Esophagus squamous epithelium (tissue), 5 donors: ENCODE measurements around the gene RASAL2. TPM values are rescaled to one million over a fixed set of nuclear protein-coding genes. Genes with fewer than 3 reads are reported as not detected.

Source experiments
- DNase-seq: peaks from one replicate; lab custom pipeline; 2025; lab: John Stamatoyannopoulos, UW
- H3K27ac ChIP-seq, 4 donors: fragments of 200-600 bp; sonication (generic); one replicate each; pipeline ENCODE4 v1.5.1; 2016 to 2019; ENCODE audit warnings: mild to moderate bottlenecking in 1 of 4
- H3K27me3 ChIP-seq, 4 donors: fragments of 200-600 bp; sonication (generic); 1 replicate in 3 of 4; 2 replicates in 1 of 4; pipeline versions ENCODE4 v1.5.1 to v1.6.0; 2017 to 2021; ENCODE audit warnings: antibody characterized with exemption in 1 of 4
- H3K36me3 ChIP-seq, 3 donors: fragments of 200-600 bp; sonication (generic); one replicate each; pipeline ENCODE4 v1.5.1; 2016 to 2019
- H3K4me1 ChIP-seq, 3 donors: fragments of 200-600 bp; sonication (generic); one replicate each; pipeline ENCODE4 v1.5.1; 2017 to 2019
- H3K4me3 ChIP-seq, 4 donors: fragments of 200-600 bp; sonication (generic); 1 replicate in 3 of 4; 2 replicates in 1 of 4; pipeline ENCODE4 v1.5.1; 2016 to 2019; ENCODE audit warnings: mild to moderate bottlenecking in 2 of 4, moderate library complexity in 1 of 4
- H3K9me3 ChIP-seq, 3 donors: fragments of 200-600 bp; sonication (generic); one replicate each; pipeline ENCODE4 v1.5.1; 2016 to 2019
- POLR2A ChIP-seq, 4 donors: fragments of 450-650 bp; IDR thresholded peaks; one replicate each; pipeline ENCODE4 v1.6.1; 2017; ENCODE audit warnings: antibody characterized with exemption in 4 of 4, mild to moderate bottlenecking in 4 of 4, moderate library complexity in 3 of 4
- WGBS, 2 donors: methylation state at CpG; one replicate each; pipeline ENCODE4 v1.1.5; 2018; 5-methylcytosine and 5-hydroxymethylcytosine counted together
- intact Hi-C: fragments of 100-400 bp; cut with DNase I; formaldehyde crosslinking; loops from one replicate; pipeline ENCODE4 v1.15.0; 2022
- total RNA-seq, 4 donors: library from RNA; depleted of rRNA; stranded (reverse); fragments of >200 nt; gene quantifications; one replicate each; pipeline ENCODE4 v1.1.0, GENCODE V29; 2016
- TF ChIP-seq, protein P1 (sequence below), 6 experiments: fragments of 450-650 bp in 4 of 6; fragments of 200-600 bp in 2 of 6; sonication (generic) in 2 of 6; IDR thresholded peaks; one replicate each; pipeline ENCODE4 v1.5.1; 2016 to 2019; ENCODE audit warnings: antibody characterized with exemption in 6 of 6, mild to moderate bottlenecking in 4 of 6, moderate library complexity in 4 of 6
- donor health status: DM: yes; HTN: yes; CAD: no.

Gene RASAL2
- total RNA-seq, 4 donors from 2014 or later: 20.4 to 29.8 (median 25.5) TPM

DNA sequence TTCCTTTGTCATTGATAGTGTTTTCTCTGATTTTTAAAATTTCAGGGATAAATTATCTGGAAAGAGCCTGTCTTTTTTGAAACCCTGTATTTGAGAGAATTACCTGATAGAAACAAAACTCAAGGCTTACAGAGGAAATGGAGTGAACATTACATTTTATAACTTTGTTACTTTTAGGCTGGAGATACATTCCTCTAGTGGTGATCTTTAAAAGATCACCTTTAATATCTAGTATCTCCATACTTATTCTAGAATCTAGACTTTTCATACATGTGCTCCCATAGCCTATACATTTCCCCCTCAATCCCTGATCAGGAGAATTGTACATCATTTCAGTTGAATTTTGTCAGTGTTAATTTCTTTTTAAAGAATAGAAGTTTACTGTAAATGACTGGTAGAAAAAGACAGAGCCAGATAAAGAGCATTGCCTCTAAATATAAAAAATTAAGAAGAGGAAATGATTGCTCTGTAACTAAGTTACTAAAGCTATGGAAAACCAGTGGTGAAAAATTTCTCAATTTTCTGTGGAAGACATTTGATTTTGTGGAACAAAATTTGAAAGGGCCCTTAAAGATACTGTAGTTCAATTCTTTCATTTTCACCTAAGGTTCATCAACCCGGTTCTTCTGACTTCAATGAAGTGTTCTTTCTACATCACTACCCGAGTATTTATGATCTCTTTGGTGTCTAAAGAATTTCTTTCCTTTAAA is 33.7 kb downstream of the RASAL2 start:
- intact Hi-C loops: no loop called here
- no peak for TF ChIP-seq POLR2A (IDR thresholded peaks at IDR 0.05)
- TF ChIP-seq, protein P1, sequence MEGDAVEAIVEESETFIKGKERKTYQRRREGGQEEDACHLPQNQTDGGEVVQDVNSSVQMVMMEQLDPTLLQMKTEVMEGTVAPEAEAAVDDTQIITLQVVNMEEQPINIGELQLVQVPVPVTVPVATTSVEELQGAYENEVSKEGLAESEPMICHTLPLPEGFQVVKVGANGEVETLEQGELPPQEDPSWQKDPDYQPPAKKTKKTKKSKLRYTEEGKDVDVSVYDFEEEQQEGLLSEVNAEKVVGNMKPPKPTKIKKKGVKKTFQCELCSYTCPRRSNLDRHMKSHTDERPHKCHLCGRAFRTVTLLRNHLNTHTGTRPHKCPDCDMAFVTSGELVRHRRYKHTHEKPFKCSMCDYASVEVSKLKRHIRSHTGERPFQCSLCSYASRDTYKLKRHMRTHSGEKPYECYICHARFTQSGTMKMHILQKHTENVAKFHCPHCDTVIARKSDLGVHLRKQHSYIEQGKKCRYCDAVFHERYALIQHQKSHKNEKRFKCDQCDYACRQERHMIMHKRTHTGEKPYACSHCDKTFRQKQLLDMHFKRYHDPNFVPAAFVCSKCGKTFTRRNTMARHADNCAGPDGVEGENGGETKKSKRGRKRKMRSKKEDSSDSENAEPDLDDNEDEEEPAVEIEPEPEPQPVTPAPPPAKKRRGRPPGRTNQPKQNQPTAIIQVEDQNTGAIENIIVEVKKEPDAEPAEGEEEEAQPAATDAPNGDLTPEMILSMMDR (IDR thresholded peaks at IDR 0.05): peak in 1 of 6 experiments; percentile 33
- Histone ChIP-seq H3K27ac (peak overlapping the region in 3 of 4 donors; percentile 36 to 65 (median 45)), H3K36me3 (no peaks in the 10 kb centered on the region), H3K9me3 (no peaks in the 10 kb centered on the region), H3K27me3 (no peaks in the 10 kb centered on the region), H3K4me3 (no peak overlapping the region), H3K4me1 (peaks cover 0 to 16% (median 13%) of the 10 kb centered on the region in 3 donors)
- WGBS, 2 donors: 81 to 87% methylated on average over 2 of the region's 2 CpGs
- no peak for DNase-seq

DNA sequence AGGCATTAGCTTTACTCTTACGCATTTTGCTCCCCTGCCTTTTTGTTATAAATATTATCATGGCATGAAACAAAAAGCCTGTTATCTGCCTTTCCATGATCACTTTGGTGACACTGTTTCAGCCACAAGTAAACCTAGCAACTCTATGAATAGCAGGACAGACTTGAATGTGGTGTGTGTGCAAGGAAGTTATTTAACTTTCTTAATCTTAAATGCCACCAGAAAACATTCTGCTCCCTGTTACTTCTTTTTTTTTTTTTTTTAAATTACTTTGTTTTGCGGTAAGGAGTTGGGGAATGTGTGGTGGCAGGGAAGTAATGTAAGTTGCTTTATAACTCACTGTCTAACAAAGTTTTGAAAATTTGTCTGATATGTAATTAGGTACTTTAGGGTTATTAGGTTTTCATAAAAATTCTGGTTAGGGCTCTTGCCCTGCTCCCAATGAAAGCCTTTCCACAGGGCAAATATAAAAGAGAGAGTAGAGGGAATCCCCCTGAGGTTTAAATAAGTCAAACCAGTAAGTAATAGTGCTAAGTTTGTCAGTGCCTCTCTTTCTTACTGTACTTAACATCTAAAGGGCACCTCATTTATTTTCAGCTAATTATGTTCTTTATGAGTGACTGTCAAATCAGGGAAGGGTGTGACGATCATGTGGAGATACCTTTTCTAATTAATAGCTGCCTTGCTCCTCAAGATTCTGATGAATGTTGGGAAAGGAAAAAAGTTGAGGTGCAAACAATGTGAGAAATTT is 39.5 kb downstream of the RASAL2 start:
- no peaks in the 10 kb centered on the region for H3K36me3 ChIP-seq
- no peak overlapping the region for H3K4me3 ChIP-seq
- no peak for TF ChIP-seq POLR2A (IDR thresholded peaks at IDR 0.05)
- TF ChIP-seq, protein P1 (IDR thresholded peaks at IDR 0.05): no peak
- H3K4me1 ChIP-seq: peaks cover 0 to 15% (median 6%) of the 10 kb centered on the region in 3 donors
- WGBS, 2 donors: 71 to 73% methylated on average over 3 of the region's 3 CpGs
- intact Hi-C loops: no loop called here
- no peak overlapping the region for H3K27ac ChIP-seq
- H3K27me3 ChIP-seq: no peaks in the 10 kb centered on the region
- H3K9me3 ChIP-seq: no peaks in the 10 kb centered on the region
- DNase-seq: no peak

DNA sequence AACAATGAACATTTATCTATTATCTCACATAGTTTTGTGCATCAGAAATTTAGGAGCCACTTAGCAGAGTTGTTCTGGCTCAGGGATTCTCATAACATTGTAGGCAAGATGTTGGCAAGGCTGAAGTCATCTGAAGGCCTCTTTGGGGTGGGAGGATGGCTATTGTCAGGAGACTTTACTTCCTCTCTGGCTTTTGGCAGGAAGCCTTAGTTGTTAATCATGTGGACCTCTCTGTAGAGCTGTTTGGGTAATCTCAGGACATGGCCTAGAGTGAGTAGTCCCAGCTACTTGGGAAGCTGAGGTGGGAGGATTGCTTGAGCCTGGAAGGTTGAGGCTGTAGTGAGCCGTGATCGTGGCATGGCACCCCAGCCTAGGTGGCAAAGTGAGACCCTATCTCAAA is 40.2 kb downstream of the RASAL2 start:
- TF ChIP-seq, protein P1 (IDR thresholded peaks at IDR 0.05): no peak
- no peak for TF ChIP-seq POLR2A (IDR thresholded peaks at IDR 0.05)
- peaks cover 0 to 15% (median 6%) of the 10 kb centered on the region in 3 donors for H3K4me1 ChIP-seq
- no peaks in the 10 kb centered on the region for H3K9me3 ChIP-seq
- no peaks in the 10 kb centered on the region for H3K27me3 ChIP-seq
- no peak overlapping the region for H3K4me3 ChIP-seq
- no peak for DNase-seq
- intact Hi-C loops: no loop called here
- no peak overlapping the region for H3K27ac ChIP-seq
- 40 to 71% methylated on average over 1 to 2 of the region's 2 CpGs for WGBS, 2 donors
- no peaks in the 10 kb centered on the region for H3K36me3 ChIP-seq

DNA sequence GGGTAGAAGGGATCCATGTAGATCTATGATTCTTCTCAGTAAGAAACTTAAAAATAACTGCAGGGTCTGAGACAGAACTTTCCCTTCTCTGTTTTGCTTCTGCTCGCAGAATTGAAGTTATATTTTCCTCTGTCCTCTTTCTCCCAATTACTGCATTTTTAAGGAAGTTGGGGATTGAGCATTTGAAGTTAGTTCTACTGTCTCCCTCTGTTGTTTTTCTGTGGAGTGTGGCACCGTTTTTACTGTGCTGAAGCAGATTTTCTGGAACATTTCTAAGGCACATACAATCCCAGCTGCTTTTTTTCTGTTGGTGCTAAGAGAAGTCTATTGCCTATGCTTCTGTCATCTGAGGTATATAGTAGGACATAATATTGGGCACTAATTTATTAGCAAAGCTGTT is 43.3 kb downstream of the RASAL2 start:
- Histone ChIP-seq H3K9me3 (no peaks in the 10 kb centered on the region), H3K27me3 (no peaks in the 10 kb centered on the region), H3K4me3 (no peak overlapping the region), H3K27ac (no peak overlapping the region), H3K4me1 (peaks cover 0 to 15% (median 6%) of the 10 kb centered on the region in 3 donors), H3K36me3 (no peaks in the 10 kb centered on the region)
- no peak for DNase-seq
- TF ChIP-seq POLR2A (IDR thresholded peaks at IDR 0.05): no peak
- intact Hi-C loops: no loop called here
- WGBS, 2 donors: 23 to 28% methylated on average over 2 of the region's 2 CpGs

DNA sequence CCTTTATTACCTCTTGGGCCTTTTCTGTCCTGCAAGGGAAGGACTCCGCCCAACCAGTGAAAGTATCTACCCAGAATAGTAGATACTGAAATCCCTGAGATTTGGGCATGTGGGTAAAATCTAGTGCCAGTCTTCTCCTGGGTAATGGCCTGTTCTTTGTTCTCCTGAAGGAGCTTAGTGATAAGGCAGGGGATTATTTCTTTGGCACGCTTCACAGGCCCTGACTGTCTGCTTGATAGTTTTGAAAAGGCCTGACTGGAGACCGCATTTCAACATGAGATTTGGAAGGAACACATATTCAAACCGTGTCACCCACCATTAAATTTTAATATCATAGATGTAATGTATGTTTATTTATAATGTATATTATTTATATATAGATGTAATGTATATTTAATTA is 48.9 kb downstream of the RASAL2 start:
- H3K9me3 ChIP-seq: no peaks in the 10 kb centered on the region
- no peak overlapping the region for H3K27ac ChIP-seq
- no peaks in the 10 kb centered on the region for H3K36me3 ChIP-seq
- 74 to 76% methylated on average over 4 of the region's 4 CpGs for WGBS, 2 donors
- no peak overlapping the region for H3K4me3 ChIP-seq
- intact Hi-C loops: no loop called here
- DNase-seq: no peak
- H3K27me3 ChIP-seq: no peaks in the 10 kb centered on the region
- H3K4me1 ChIP-seq: peaks cover 0 to under 1% (median 0%) of the 10 kb centered on the region in 3 donors
- TF ChIP-seq POLR2A (IDR thresholded peaks at IDR 0.05): no peak
- TF ChIP-seq, protein P1 (IDR thresholded peaks at IDR 0.05): no peak
